Lower leg skin (tissue), 3 donors: ENCODE measurements around the gene KIAA0586.

Experiments used
- CTCF ChIP-seq, 3 donors: fragments of 450-650 bp; IDR thresholded peaks; one replicate each; pipeline ENCODE4 v1.5.1; 2016; ENCODE audit warnings: antibody characterized with exemption in 3 of 3, mild to moderate bottlenecking in 3 of 3, moderate library complexity in 2 of 3
- POLR2A ChIP-seq, 2 donors: fragments of 450-650 bp; IDR thresholded peaks; one replicate each; pipeline ENCODE4 v1.6.1; 2016 to 2017; ENCODE audit warnings: antibody characterized with exemption in 2 of 2, mild to moderate bottlenecking in 1 of 2, moderate library complexity in 1 of 2

GRCh38 chr14:58426670-58427280 lies 744 bp upstream of the KIAA0586 start:
- TF ChIP-seq CTCF (IDR thresholded peaks at IDR 0.05) (no peak), POLR2A (IDR thresholded peaks at IDR 0.05) (no peak)
